Omental fat pad (tissue), 4 donors: ENCODE data around the gene ACAD11. TPM values are rescaled to one million over a fixed set of nuclear protein-coding genes. Genes with fewer than 3 reads are reported as not detected.

Source experiments
- ATAC-seq: fragments of 150-250 bp; one replicate; pipeline ENCODE4 v1.9.1; 2016; ENCODE audit warnings: mild to moderate bottlenecking, moderate library complexity; ENCODE audit not compliant: low FRiP score
- DNase-seq: peaks from one replicate; pipeline ENCODE4 v3.0.0-alpha.2; 2019; ENCODE audit warnings: low spot score
- CTCF ChIP-seq, 3 donors: fragments of 450-650 bp; IDR thresholded peaks; one replicate each; pipeline ENCODE4 v1.5.1; 2016 to 2017; ENCODE audit warnings: antibody characterized with exemption in 3 of 3, mild to moderate bottlenecking in 3 of 3, moderate library complexity in 2 of 3
- total RNA-seq, 4 donors: library from RNA; depleted of rRNA; stranded (reverse); fragments of >200 nt; gene quantifications; one replicate each; pipeline ENCODE4 v1.1.0, GENCODE V29; 2016

ACAD11 gene
- total RNA-seq, 4 donors from 2014 or later = 25.7 to 41.3 (median 35.8) TPM

- no peak for ATAC-seq
- DNase-seq = no peak
- no peak for TF ChIP-seq CTCF (IDR thresholded peaks at IDR 0.05)
These were observed 20.9 kb downstream of the ACAD11 start for GRCh38 chr3:132638706-132639105.

DNA sequence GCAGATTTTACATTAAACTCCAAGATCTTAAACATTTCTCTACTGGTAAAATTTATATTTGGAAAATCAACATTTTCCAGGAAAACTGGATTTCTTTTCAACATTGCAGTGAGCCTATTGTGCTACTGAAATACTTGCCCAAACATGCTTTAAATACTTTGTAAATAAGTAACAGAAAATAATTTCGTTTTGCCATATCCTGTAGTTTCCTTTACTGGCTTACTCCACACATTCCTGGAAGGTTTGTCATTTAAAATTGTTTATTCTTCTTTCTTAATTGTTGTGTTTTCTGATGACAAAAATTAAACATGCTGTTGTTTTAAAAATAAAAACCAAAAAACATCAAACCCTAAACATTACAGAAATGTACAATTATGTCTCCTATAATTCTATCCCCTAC, 22.0 kb downstream of the ACAD11 start:
- TF ChIP-seq CTCF (IDR thresholded peaks at IDR 0.05) = no peak
- ATAC-seq = no peak

GRCh38 chr3:132635052-132635451, 24.6 kb downstream of the ACAD11 start:
- no peak for DNase-seq
- no peak for ATAC-seq
- no peak for TF ChIP-seq CTCF (IDR thresholded peaks at IDR 0.05)

More for the DNA sequence above, 22.0 kb downstream of the ACAD11 start:
- DNase-seq = no peak

GRCh38 chr3:132630612-132631011, 29.0 kb downstream of the ACAD11 start:
- ATAC-seq (no peak), DNase-seq (no peak)
- TF ChIP-seq CTCF (IDR thresholded peaks at IDR 0.05) = no peak

DNA sequence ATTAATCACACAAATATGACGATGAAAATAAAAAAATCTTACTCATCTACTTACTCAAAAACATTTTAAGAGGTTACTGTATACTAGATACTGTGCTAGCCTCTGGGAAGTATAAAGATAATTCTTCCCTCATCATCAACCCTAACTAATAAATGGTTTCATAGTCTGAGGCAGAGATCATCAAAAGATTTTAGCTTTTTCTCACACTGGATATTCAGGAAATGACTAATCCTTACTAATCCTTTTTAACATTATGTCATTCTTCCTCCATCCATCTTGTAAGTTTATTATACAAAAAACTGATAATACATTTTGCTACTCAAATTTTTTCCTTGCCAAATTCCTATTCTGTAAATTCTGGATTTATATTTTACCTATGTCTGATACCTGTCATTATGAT, 29.7 kb downstream of the ACAD11 start:
- peak; percentile 77 for ATAC-seq
- TF ChIP-seq CTCF (IDR thresholded peaks at IDR 0.05) = no peak
- no peak for DNase-seq

DNA sequence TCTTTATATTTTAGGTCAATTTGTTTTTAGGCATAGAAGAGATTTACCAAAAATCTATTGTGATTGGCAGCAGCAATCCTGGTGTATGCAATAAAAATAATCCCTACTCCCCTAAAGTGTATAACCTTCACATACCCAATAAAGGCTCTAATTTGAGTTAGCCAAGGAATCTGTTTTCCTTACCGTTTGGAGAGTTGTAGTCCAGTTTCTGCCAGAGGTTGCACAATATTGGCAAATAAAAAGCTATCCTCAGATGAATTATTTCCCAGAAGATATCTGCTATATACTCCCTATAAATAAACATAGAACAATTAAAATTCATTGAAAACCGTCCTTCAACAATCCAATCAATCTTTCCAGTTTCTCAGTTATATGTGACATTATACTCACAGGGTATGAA, 31.5 kb downstream of the ACAD11 start:
- ATAC-seq (peak; percentile 48), DNase-seq (no peak)
- TF ChIP-seq CTCF (IDR thresholded peaks at IDR 0.05) = no peak

- DNase-seq (no peak), ATAC-seq (no peak)
- no peak for TF ChIP-seq CTCF (IDR thresholded peaks at IDR 0.05)
These were observed 32.7 kb downstream of the ACAD11 start for GRCh38 chr3:132626955-132627354.
